Esophagus squamous epithelium (tissue), 5 donors: Measurements from ENCODE around the gene FAM47E. TPM values are rescaled to one million over a fixed set of nuclear protein-coding genes. Genes with fewer than 3 reads are reported as not detected.

Experiments
- DNase-seq: peaks from one replicate; lab custom pipeline; 2025; lab: John Stamatoyannopoulos, UW
- H3K27ac ChIP-seq, 4 donors: fragments of 200-600 bp; sonication (generic); one replicate each; pipeline ENCODE4 v1.5.1; 2016 to 2019; ENCODE audit warnings: mild to moderate bottlenecking in 1 of 4
- H3K27me3 ChIP-seq, 4 donors: fragments of 200-600 bp; sonication (generic); 1 replicate in 3 of 4; 2 replicates in 1 of 4; pipeline versions ENCODE4 v1.5.1 to v1.6.0; 2017 to 2021; ENCODE audit warnings: antibody characterized with exemption in 1 of 4
- H3K36me3 ChIP-seq, 3 donors: fragments of 200-600 bp; sonication (generic); one replicate each; pipeline ENCODE4 v1.5.1; 2016 to 2019
- H3K4me1 ChIP-seq, 3 donors: fragments of 200-600 bp; sonication (generic); one replicate each; pipeline ENCODE4 v1.5.1; 2017 to 2019
- H3K4me3 ChIP-seq, 4 donors: fragments of 200-600 bp; sonication (generic); 1 replicate in 3 of 4; 2 replicates in 1 of 4; pipeline ENCODE4 v1.5.1; 2016 to 2019; ENCODE audit warnings: mild to moderate bottlenecking in 2 of 4, moderate library complexity in 1 of 4
- H3K9me3 ChIP-seq, 3 donors: fragments of 200-600 bp; sonication (generic); one replicate each; pipeline ENCODE4 v1.5.1; 2016 to 2019
- CTCF ChIP-seq, 6 experiments: fragments of 450-650 bp in 4 of 6; fragments of 200-600 bp in 2 of 6; sonication (generic) in 2 of 6; IDR thresholded peaks; one replicate each; pipeline ENCODE4 v1.5.1; 2016 to 2019; ENCODE audit warnings: antibody characterized with exemption in 6 of 6, mild to moderate bottlenecking in 4 of 6, moderate library complexity in 4 of 6
- POLR2A ChIP-seq, 4 donors: fragments of 450-650 bp; IDR thresholded peaks; one replicate each; pipeline ENCODE4 v1.6.1; 2017; ENCODE audit warnings: antibody characterized with exemption in 4 of 4, mild to moderate bottlenecking in 4 of 4, moderate library complexity in 3 of 4
- intact Hi-C: fragments of 100-400 bp; cut with DNase I; formaldehyde crosslinking; loops from one replicate; pipeline ENCODE4 v1.15.0; 2022
- total RNA-seq, 4 donors: library from RNA; depleted of rRNA; stranded (reverse); fragments of >200 nt; gene quantifications; one replicate each; pipeline ENCODE4 v1.1.0, GENCODE V29; 2016
- donor health status: DM: yes; HTN: yes; CAD: no.

Gene FAM47E
- total RNA-seq, 4 donors from 2014 or later = 0.44 to 0.76 TPM; not detected in 2

- Histone ChIP-seq H3K27me3 (no peaks in the 10 kb centered on the region), H3K4me3 (no peak overlapping the region), H3K36me3 (no peaks in the 10 kb centered on the region), H3K27ac (no peak overlapping the region), H3K9me3 (peaks cover 0 to 21% (median 0%) of the 10 kb centered on the region in 3 donors), H3K4me1 (no peaks in the 10 kb centered on the region)
- TF ChIP-seq POLR2A (IDR thresholded peaks at IDR 0.05) (no peak), CTCF (IDR thresholded peaks at IDR 0.05) (no peak)
- intact Hi-C loops = no loop called here
- no peak for DNase-seq
Observed at GRCh38 chr4:76325072-76325471, 73.6 kb downstream of the FAM47E start.

GRCh38 chr4:76326515-76326914, 75.0 kb downstream of the FAM47E start:
- DNase-seq = no peak
- no peaks in the 10 kb centered on the region for H3K27me3 ChIP-seq
- no peak overlapping the region for H3K27ac ChIP-seq
- H3K4me1 ChIP-seq = no peaks in the 10 kb centered on the region
- TF ChIP-seq CTCF (IDR thresholded peaks at IDR 0.05) = no peak
- TF ChIP-seq POLR2A (IDR thresholded peaks at IDR 0.05) = no peak
- peaks cover 0 to 16% (median 0%) of the 10 kb centered on the region in 3 donors for H3K9me3 ChIP-seq
- H3K4me3 ChIP-seq = no peak overlapping the region
- no peaks in the 10 kb centered on the region for H3K36me3 ChIP-seq
- intact Hi-C loops = no loop called here

Other genes with a start within 250 kb of the FAM47E start
- 1 to 10 TPM in 1 of 4 donors, under 1 TPM in 2, not detected in 1; 0.11 to 5.6 (median 0.19) TPM for gene CXCL9, start 244.2 kb upstream of the FAM47E start, total RNA-seq
- gene CXCL10, start 228.2 kb upstream of the FAM47E start, total RNA-seq = 1 to 10 TPM in 1 of 4 donors, under 1 TPM in 3; 0.35 to 8.9 (median 0.55) TPM
- gene CXCL11, start 215.7 kb upstream of the FAM47E start, total RNA-seq = under 1 TPM in 1 of 4 donors, not detected in 3; 0.26 TPM
- 1 to 10 TPM in 2 of 4 donors, under 1 TPM in 2; 0.85 to 2.7 (median 1.7) TPM for gene ART3, start 177.0 kb upstream of the FAM47E start, total RNA-seq
- 10 to 100 TPM; 19.5 to 45.4 (median 36.5) TPM for gene NUP54, start 103.3 kb upstream of the FAM47E start, total RNA-seq
- gene SCARB2, start 37.9 kb upstream of the FAM47E start, total RNA-seq = 10 to 100 TPM; 50.3 to 91.2 (median 72.8) TPM
- 1 to 10 TPM; 1.8 to 3.8 (median 2.4) TPM for gene STBD1, start 55.0 kb downstream of the FAM47E start, total RNA-seq
- under 1 TPM in 1 of 4 donors, not detected in 3; 0.19 TPM for gene CCDC158, start 169.4 kb downstream of the FAM47E start, total RNA-seq
- 10 to 100 TPM; 20.3 to 50.9 (median 34.9) TPM for gene SHROOM3, start 183.5 kb downstream of the FAM47E start, total RNA-seq